Brain pericyte (primary cell): ENCODE measurements around the gene GAS2L2.
"Not testable (repeated sequence)": the region's sequence is repeated elsewhere in the genome, so short reads cannot be mapped to it uniquely, and the experiment has no call there.

ENCODE experiments used
- DNase-seq: peaks from one replicate; pipeline ENCODE4 v3.0.0-alpha.2; 2012; ENCODE audit warnings: low read depth, low spot score

Gene GAS2L2

DNA sequence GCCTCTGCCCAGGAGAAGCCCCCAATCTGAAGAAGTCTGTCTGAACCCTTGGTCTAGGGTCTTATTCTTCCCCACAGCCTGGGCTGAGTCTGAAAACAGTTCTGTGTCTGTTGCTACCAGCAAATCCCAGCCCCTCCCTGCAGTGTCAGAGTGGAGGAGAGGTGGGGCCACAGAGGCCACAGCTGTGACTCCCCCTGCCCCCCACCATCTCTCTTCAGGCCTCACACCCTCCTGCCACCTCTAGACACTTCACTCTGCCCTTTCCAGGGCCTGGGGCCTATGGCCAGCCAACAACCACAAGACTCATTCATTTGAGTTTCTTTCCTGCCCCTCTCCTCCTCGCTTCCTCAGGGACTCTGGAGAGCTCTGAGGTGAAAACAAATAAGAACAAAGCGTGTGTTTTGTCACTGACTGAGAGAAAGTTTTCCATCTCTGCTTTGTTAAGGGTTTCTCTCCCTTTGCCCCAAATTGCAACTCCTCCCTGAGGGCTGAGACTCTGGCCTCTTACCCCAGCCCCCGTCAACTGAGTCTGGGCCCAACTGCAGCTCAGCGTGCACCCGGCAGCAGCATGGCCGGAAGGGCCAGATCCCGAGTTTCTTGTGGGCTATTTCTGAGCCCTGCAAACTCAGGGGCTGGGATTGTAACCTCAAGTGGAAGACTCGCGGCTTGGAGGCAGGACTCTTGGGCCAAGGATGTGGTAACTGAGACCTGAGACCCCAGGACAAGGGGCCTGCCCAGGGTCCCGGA, 20.8 kb upstream of the GAS2L2 start:
- DNase-seq = no peak

DNA sequence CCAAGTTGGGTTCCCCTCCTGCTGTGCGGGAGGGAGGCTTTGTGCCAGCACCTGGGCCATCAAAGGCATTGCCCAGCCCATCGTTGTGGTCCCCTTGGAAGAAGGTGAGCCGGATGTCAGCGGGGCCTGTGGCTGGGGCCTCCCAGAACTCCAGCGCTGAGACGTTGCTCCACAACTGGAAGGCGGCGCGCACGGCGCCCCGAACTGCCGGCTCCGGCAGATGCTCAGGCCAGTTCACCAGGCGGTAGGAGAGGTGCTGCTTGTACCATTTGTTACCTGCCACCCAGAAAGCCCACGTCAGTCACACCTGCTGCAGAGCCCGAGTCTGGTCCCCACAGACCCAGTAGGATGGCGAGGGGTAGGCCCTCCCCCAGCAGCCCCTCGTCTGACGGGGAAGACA, 20.1 kb upstream of the GAS2L2 start:
- DNase-seq = no peak

DNA sequence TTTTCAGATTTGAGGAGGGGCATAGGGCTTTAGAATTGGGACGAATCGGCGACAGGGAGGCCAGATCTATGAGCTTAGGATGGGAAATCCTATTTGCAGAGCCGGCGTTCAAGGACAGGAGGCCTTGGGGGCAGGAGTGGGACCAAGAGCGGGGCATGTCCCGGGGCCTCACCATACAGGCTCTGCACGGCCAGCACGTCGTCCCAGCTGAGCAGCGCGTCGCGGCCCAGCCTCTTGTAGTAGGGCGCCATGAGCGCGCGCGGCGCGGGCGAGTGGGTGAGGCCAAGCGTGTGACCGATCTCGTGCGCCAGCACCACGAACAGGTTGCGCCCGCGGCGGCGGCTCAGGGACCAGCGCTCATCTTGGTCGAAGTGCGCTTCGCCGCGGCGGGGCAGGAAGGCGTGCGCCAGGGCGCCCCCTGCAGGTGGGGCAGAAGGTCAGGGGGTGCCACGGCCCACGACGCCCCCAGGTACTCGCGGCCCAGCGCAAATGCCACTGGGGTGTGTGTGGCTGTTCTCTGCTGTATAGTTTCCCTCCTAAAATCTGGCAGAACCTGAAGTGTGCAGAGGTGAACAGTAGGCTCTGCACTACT, 17.0 kb upstream of the GAS2L2 start:
- no peak for DNase-seq

DNA sequence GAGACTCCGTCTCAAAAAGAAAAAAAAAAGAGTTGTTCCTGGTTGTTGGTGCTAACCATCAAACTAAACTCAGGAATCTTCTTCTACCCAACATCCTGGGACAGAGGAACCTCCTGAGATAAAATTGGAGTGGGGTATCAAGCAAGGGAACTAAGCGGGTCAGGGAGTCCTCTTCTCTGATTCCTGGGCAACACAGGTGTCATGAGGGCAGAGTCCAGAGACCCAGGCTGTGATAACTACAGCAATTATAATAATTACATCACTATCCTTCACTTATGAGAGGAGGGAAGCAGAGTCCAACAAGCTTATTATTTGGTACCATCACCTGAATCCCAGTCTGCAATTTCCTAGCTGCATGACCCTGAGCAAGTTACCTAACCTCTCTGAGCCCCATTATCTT, 15.8 kb upstream of the GAS2L2 start:
- no peak for DNase-seq

- DNase-seq = no peak
Observed at GRCh38 chr17:35766903-35767510, 14.0 kb upstream of the GAS2L2 start.

DNA sequence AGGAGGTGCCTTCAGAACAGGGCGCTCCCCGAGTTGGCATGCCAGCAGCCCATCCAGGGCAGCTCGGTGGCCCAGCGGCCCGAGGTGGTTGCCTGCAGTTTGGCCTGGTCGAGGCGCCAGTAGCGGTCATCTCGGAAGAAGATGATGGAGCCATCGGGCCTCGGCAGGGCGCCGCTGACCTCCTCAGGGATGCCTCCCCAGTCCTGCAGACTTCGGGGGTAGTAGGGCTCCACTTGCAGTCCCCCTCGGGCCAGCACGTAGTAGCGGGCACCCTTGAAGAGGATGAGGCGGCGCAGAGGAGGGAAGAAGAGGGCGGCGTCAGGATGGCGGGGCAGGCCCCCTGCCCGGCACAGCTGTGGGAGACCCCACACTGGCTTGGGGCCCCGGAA, 13.4 kb upstream of the GAS2L2 start:
- no peak for DNase-seq

DNA sequence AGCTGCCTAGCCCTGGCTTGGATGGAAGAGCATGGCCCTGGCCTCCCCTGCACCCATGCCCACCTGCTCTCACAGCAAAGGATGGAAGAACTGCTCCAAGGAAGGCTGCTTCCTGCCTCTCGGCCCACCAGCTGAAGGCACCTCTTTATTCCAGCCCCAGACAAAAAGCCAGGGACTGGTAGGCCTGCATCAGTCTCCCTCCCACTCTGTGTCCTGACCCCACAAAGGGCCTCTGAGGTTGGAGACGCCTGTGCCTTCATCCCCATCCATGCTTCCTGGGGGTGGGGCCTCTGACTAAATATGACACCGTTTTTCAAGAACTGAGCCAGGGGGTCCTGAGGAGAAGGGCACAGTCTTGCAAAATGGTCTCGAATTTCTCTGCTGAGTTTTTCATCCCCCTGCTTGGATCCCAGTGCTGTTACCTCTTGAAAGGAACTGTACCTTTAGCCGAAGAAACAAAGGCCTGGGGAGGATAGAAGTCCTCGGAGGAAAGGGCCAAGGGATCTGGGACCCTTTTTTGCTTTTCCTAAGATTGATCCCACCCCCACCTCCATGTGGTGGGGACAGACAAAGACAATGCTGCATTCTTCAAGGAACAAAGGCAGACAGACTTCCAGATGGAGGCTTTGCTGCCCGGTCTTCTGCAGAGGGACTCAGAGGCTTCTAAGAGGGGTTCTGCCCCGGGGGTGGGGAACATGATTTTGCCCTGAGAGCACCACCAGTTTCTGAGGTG, 12.9 kb upstream of the GAS2L2 start:
- no peak for DNase-seq

DNA sequence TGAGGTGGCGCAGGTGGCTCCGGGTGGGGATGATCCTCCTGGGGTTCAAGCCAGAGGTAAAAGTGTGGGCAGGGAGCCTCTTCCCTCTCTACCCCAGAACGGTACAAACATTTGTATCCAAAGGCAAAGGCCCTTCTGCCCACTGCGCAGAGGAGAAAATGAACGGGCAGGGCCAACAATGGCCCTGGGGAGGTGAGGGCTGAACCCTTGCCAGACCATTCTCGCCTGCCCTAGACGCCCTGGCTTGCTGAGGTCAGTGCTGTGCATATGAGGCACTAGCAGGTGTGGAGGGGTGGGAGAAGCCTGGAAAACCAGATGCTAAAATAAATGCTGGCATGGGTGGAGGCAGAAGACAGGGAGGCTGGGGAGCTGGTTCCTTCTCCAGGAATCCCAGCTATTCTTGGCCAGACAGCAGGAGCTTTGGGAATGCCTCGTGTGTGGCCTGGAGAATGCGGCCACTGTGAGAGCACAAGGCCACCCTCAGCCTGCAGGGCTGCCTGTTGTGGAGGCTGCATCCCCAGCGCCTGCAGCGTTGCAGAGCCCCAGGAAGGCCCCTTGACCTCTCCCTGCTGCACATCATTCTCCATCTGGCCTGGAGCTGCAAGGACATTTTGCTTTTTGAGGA, 12.2 kb upstream of the GAS2L2 start:
- DNase-seq = no peak

- peak; percentile 59 for DNase-seq
Observed at GRCh38 chr17:35764123-35764991, 11.3 kb upstream of the GAS2L2 start.

DNA sequence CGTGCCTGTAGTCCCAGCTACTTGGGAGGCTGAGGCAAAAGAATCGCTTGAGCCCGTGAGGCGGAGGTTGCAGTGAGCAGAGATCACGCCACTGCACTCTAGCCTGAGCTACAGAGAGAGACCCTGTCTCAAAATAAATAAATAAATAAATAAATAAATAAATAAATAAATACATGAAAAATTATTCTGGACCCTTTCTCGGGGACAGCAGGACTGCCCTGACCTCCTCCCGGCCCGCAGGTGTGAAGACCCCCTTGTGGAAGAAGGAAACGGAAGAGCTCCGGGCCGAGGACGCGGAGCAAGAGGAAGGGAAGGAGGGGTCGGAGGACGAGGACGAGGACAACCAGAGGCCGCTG, 10.7 kb upstream of the GAS2L2 start:
- no peak for DNase-seq

GRCh38 chr17:35761601-35762000, 8.6 kb upstream of the GAS2L2 start:
- DNase-seq = no peak

- DNase-seq = no peak
Observed at GRCh38 chr17:35760587-35760986, 7.5 kb upstream of the GAS2L2 start, which contains the start of gene C17orf50. Gene C17orf50 (plus strand): TSS chr17:35760887. CDS start chr17:35760942, 55 bp downstream.

- DNase-seq = no peak
Observed at GRCh38 chr17:35757243-35757642, 4.2 kb upstream of the GAS2L2 start.

DNA sequence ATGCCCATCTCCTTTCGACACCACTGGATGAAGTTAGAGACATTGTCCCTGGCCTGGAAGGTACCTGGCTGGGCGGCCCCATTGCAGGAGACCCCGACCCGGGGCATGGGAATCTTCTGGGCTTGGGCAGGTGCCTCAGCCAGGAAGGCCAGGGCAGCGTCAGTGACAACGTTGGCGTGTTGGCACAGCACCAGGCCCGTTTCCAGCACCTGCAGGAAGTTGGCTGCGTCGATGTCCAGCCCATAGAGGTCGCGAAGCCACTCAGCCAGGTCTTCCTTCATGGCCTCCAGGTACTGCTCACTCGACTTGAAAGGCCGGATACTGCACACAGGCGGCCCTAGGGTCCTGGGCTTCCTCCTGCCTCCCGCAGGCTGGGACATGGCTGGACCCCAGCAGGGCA, 568 bp downstream of the GAS2L2 start:
- DNase-seq = no peak

GRCh38 chr17:35751541-35751940, 1.5 kb downstream of the GAS2L2 start:
- DNase-seq = not testable (repeated sequence)

- no peak for DNase-seq
Observed at GRCh38 chr17:35750526-35751395, 2.3 kb downstream of the GAS2L2 start.

DNA sequence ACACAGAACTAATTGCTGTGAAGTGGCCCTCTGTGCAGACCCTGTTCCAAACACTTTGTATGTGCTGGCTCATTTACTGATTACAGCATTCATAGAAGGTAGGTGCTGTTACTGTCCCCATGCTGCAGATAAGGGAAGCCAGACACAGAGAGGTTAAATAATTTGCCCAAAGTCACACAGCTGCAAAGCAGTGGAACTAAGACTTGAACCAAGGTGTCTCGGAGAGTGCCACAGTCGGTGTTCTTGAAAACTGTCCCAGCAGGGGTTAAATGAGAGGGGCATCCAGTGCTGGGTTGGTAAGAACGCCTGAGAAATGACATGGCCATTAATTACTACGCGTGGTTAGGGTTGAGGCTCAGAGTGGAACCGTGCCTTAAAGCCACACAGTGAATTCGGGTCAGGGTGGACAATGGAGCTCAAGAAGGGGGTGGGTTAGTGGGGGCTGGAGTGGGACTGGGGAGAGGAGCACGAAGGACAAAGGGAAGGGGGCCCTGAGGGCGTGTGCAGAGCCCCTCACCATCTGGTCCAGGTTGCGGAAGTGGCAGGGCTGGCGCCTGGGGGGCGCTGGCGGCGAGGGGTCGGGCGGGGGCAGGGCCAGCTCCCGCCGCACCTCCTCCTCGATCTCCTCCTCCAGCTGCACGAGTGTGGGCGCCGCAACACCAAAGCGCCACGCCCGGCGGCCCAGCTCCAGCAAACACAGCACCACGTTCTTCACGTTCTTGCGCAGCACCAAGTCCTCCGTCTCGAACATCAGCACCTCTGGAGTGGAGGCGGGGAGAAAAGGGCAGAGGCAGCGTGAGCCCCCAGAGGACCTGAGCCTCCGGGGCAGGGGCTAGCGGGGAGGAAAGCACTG, 3.3 kb downstream of the GAS2L2 start:
- no peak for DNase-seq

DNA sequence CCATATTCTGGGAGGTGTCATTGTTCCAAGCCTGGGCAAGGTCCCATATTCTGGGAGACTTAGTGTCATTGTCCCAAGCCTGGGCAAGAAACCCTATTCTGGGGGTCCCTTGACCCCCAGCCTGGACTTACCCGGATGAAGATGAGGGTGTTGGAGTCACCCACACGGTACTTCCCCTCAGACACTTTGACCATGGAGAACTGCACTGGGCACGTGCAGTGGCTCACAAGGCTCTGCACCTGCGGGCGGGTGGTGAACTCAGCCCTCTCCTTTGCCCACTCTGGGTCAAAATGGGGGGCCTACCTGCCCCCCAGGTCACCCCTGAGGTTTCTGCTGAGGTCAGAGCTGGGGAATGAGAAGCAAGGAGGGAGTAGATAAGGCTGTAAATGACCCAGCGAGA, 4.1 kb downstream of the GAS2L2 start:
- no peak for DNase-seq

- no peak for DNase-seq
Observed at GRCh38 chr17:35748341-35748841, 4.6 kb downstream of the GAS2L2 start.
